ENCODE measurements around the gene CD3E. TPM values are rescaled to one million over a fixed set of nuclear protein-coding genes. Genes with fewer than 3 reads are reported as not detected.

CD3E gene
- total and polyA plus RNA-seq, 2 of the 8 experiments (the other 6 are each of a cell fraction or from before 2014, with no cell fraction given): not detected

GRCh38 chr11:118274186-118274585, 30.3 kb upstream of the CD3E start:
- CTCF ChIA-PET (ENCODE audit: partially characterized antibody): interaction anchor here (0.6 to 1.7 kb wide), 3 partner anchors 10 to 21 kb away, joined by 4 to 7 read pairs (median 4); partner anchors contain the start of gene MPZL2
- DNase-seq (ENCODE audit: low read depth in 1 of 2, low spot score in 2 of 2) (no peak), FAIRE-seq (no peak)
- Histone ChIP-seq H3K79me2 (ENCODE audit: control insufficient read depth in 1 of 2, insufficient read depth in 2 of 2, low read length in 2 of 2) (no peaks in the 10 kb centered on the region), H2BK15ac (ENCODE audit: low read length) (no peak overlapping the region), H4K20me1 (replicated peaks in 1 of 2; ENCODE audit: control insufficient read depth in 1 of 2, insufficient read depth in 2 of 2, low read length in 2 of 2) (no peaks in the 10 kb centered on the region), H4K91ac (replicated peaks; ENCODE audit: insufficient read length, low read length) (no peak overlapping the region), H4K8ac (ENCODE audit: extremely low read depth, insufficient read depth, low read length) (no peak overlapping the region), H2BK120ac (replicated peaks; ENCODE audit: low read depth, low read length) (no peak overlapping the region), H3K27ac (ENCODE audit: low read depth, low read length) (no peak overlapping the region), H3K27me3 (replicated peaks in 1 of 4; ENCODE audit: control insufficient read depth in 3 of 4, extremely low read depth in 1 of 4, insufficient read depth in 3 of 4, low read length in 3 of 4) (peaks cover 0 to 1% (median 0%) of the 10 kb centered on the region in 4 experiments; a peak in 1 of 7 replicates), H3K79me1 (ENCODE audit: low read depth, low read length) (no peaks in the 10 kb centered on the region), H3K4ac (replicated peaks; ENCODE audit: insufficient read length, low read depth, low read length) (no peak overlapping the region), H3K9me3 (ENCODE audit: insufficient read depth in 2 of 2, low read depth in 1 of 2, low read length in 1 of 2) (no peaks in the 10 kb centered on the region), H3K56ac (replicated peaks; ENCODE audit: insufficient read length, low read depth, low read length) (no peak overlapping the region), H3K36me3 (ENCODE audit: control insufficient read depth in 2 of 4, insufficient read depth in 4 of 4, low read length in 3 of 4) (no peaks in the 10 kb centered on the region), H3K14ac (ENCODE audit: insufficient read length) (no peak overlapping the region), H2BK5ac (ENCODE audit: low read depth, low read length) (no peak overlapping the region), H2BK12ac (ENCODE audit: low read depth, low read length) (no peak overlapping the region), H3K4me3 (ENCODE audit: extremely low read depth in 1 of 4, insufficient read depth in 2 of 4, low read depth in 3 of 4, low read length in 4 of 4) (no peak overlapping the region), H3K4me1 (replicated peaks in 1 of 4; ENCODE audit: control insufficient read depth in 3 of 4, insufficient read depth in 4 of 4, low read length in 3 of 4) (no peaks in the 10 kb centered on the region), H3K23ac (ENCODE audit: insufficient read length) (no peak overlapping the region), H2BK20ac (ENCODE audit: low read length) (no peak overlapping the region), H4K5ac (ENCODE audit: insufficient read length, low read depth, low read length) (no peak overlapping the region), H3K23me2 (ENCODE audit: low read depth, low read length) (no peaks in the 10 kb centered on the region), H2AK5ac (ENCODE audit: low read depth, low read length) (no peak overlapping the region), H3K18ac (ENCODE audit: extremely low read depth, low read length) (no peak overlapping the region), H3K9ac (replicated peaks in 1 of 4; ENCODE audit: extremely low read depth in 1 of 4, low read depth in 3 of 4, low read length in 3 of 4) (no peak overlapping the region), H2AFZ (ENCODE audit: low read length) (no peak overlapping the region), H3K4me2 (ENCODE audit: insufficient read depth in 1 of 2, low read depth in 2 of 2, low read length in 2 of 2) (no peak overlapping the region)
- POLR2A ChIA-PET (ENCODE audit: partially characterized antibody): no interaction called here
- WGBS, 2 experiments (ENCODE audit: extremely low coverage in 1 of 2, insufficient coverage in 1 of 2, insufficient read length in 1 of 2, insufficient replicate concordance in 2 of 2, low coverage in 1 of 2, low lambda C conversion rate in 2 of 2, missing lambda C conversion rate in 1 of 2): 88% methylated on average over 2 of the region's 2 CpGs; no CpG with 5 or more reads in 1 of the 2 experiments
- TF ChIP-seq SIRT6 (IDR thresholded peaks at IDR 0.05; ENCODE audit: low read length) (no peak), POLR2AphosphoS5 (IDR thresholded peaks at IDR 0.05; ENCODE audit: low read depth, low read length) (no peak), MAFK (IDR thresholded peaks at IDR 0.05; ENCODE audit: low read depth, low read length) (no peak), RXRA (IDR thresholded peaks at IDR 0.05; ENCODE audit: insufficient read depth, low read depth, low read length) (no peak), GABPA (IDR thresholded peaks at IDR 0.05; ENCODE audit: borderline replicate concordance, insufficient read depth, low read length) (no peak), POLR2A (IDR thresholded peaks at IDR 0.05; ENCODE audit: control extremely low read depth in 1 of 2, low read depth in 2 of 2, low read length in 2 of 2) (no peak), NRF1 (IDR thresholded peaks at IDR 0.05; ENCODE audit: low read depth, low read length) (no peak), SRF (IDR thresholded peaks at IDR 0.05; ENCODE audit: low read depth, low read length) (no peak), BCL11A (IDR thresholded peaks at IDR 0.05; ENCODE audit: low read depth in 2 of 2, low read length in 2 of 2) (no peak), NANOG (IDR thresholded peaks at IDR 0.05; ENCODE audit: insufficient read depth, low read depth, low read length, poor library complexity, severe bottlenecking) (no peak), KDM4A (IDR thresholded peaks at IDR 0.05; ENCODE audit: low read depth, low read length, severe bottlenecking) (no peak), SAP30 (IDR thresholded peaks at IDR 0.05; ENCODE audit: insufficient read depth, insufficient replicate concordance, low read length) (no peak), GTF2F1 (IDR thresholded peaks at IDR 0.05; ENCODE audit: borderline replicate concordance, low read depth, low read length) (no peak), SIN3A (conservative IDR thresholded peaks at IDR 0.05 in 1 of 2, IDR thresholded peaks at IDR 0.05 in 1 of 2; ENCODE audit: low read depth in 1 of 2, low read length in 2 of 2) (no peak)

Measured in H1 (cell line).